Posterior cingulate gyrus (tissue), 11 donors: ENCODE results near the gene CACTIN.
A peak's percentile ranks its signal among the peaks of the same experiment; 100 is the strongest.
"Not testable (repeated sequence)": the region's sequence is repeated elsewhere in the genome, so short reads cannot be mapped to it uniquely, and the experiment has no call there.

ENCODE experiments used
- DNase-seq, 10 donors: peaks; one replicate each; pipeline versions ENCODE4 v3.0.0 to v3.0.0-alpha.2; 2020 to 2021; ENCODE audit warnings: mixed read lengths in 3 of 10
- intact Hi-C: fragments of 100-400 bp; cut with DNase I; formaldehyde crosslinking; loops from one replicate; pipeline ENCODE4 v1.15.1; 2023

CACTIN gene

GRCh38 chr19:3575949-3576673 is 50.5 kb downstream of the CACTIN start:
- DNase-seq: peak in 1 of 10 donors; percentile 55

GRCh38 chr19:3575260-3575741 is 51.3 kb downstream of the CACTIN start:
- intact Hi-C loops: no loop called here
- peak in 6 of 10 donors; percentile 44 to 94 (median 62) for DNase-seq

More at GRCh38 chr19:3575949-3576673, 50.5 kb downstream of the CACTIN start:
- intact Hi-C loops: no loop called here

GRCh38 chr19:3573858-3574637 is 52.5 kb downstream of the CACTIN start:
- DNase-seq: peak in 8 of 10 donors; percentile 40 to 96 (median 63)
- intact Hi-C loops: no loop called here

GRCh38 chr19:3573162-3573857 is 53.3 kb downstream of the CACTIN start:
- no peak for DNase-seq
- intact Hi-C loops: no loop called here

GRCh38 chr19:3572855-3573161 is 53.8 kb downstream of the CACTIN start, which contains the start of gene HMG20B:
Gene HMG20B, plus strand, starts transcription at chr19:3572944. Its CDS starts 366 bp downstream, at chr19:3573310.
- intact Hi-C loops: loop anchor here (1.0 kb wide), 1 partner anchor 16 kb away; the partner anchor contains the start of gene MFSD12
- no peak for DNase-seq

GRCh38 chr19:3572132-3572854 is 54.3 kb downstream of the CACTIN start:
- intact Hi-C loops: loop anchor here (1.0 kb wide), 1 partner anchor 15 kb away; the partner anchor contains the start of gene MFSD12
- DNase-seq: peak; percentile 99 to 100 (median 100)

- intact Hi-C loops: no loop called here
- peak in 4 of 10 donors; percentile 51 to 94 (median 61) for DNase-seq
Measured at GRCh38 chr19:3570606-3571011, 56.0 kb downstream of the CACTIN start.

GRCh38 chr19:3570042-3570441 is 56.5 kb downstream of the CACTIN start:
- DNase-seq, intact Hi-C loops: not testable (repeated sequence)

GRCh38 chr19:3565139-3565538 is 61.5 kb downstream of the CACTIN start:
- intact Hi-C loops: no loop called here
- no peak for DNase-seq

GRCh38 chr19:3563709-3564524 is 62.7 kb downstream of the CACTIN start:
- intact Hi-C loops: no loop called here
- no peak for DNase-seq
